Hepatocyte (in vitro differentiated cells): Measurements from ENCODE around the gene WWTR1. TPM values are rescaled to one million over a fixed set of nuclear protein-coding genes. Genes with fewer than 3 reads are reported as not detected.

Experiments used
- DNase-seq: peaks from one replicate; pipeline ENCODE4 v3.0.0-alpha.2; 2016; ENCODE audit warnings: low spot score
- H2AFZ ChIP-seq: fragments of 200-600 bp; sonication (generic); 2 replicates; pipeline ENCODE4 v1.6.0; 2016; ENCODE audit warnings: antibody characterized with exemption, mild to moderate bottlenecking
- H3K27ac ChIP-seq: fragments of 200-600 bp; sonication (generic); 2 replicates; pipeline ENCODE4 v1.5.1; 2016; ENCODE audit warnings: mild to moderate bottlenecking
- H3K27me3 ChIP-seq: fragments of 200-600 bp; sonication (generic); 2 replicates; pipeline ENCODE4 v1.6.1; 2016
- H3K36me3 ChIP-seq: fragments of 200-600 bp; sonication (generic); replicated peaks from 2 replicates; pipeline ENCODE4 v1.5.1; 2016; ENCODE audit warnings: low read depth; ENCODE audit not compliant: insufficient read depth
- H3K4me1 ChIP-seq: fragments of 200-600 bp; sonication (generic); 2 replicates; pipeline ENCODE4 v1.5.1; 2016; ENCODE audit warnings: mild to moderate bottlenecking, moderate library complexity; ENCODE audit not compliant: insufficient read depth
- H3K4me2 ChIP-seq: fragments of 200-600 bp; sonication (generic); 2 replicates; pipeline ENCODE4 v1.6.0; 2016
- H3K4me3 ChIP-seq: fragments of 200-600 bp; sonication (generic); 2 replicates; pipeline ENCODE4 v1.5.1; 2016; ENCODE audit warnings: mild to moderate bottlenecking
- H3K79me2 ChIP-seq: fragments of 200-600 bp; sonication (generic); 2 replicates; pipeline ENCODE4 v1.6.0; 2017; ENCODE audit warnings: mild to moderate bottlenecking
- H3K9me2 ChIP-seq: fragments of 200-600 bp; sonication (generic); replicated peaks from 2 replicates; pipeline ENCODE4 v1.6.0; 2017; ENCODE audit warnings: mild to moderate bottlenecking; ENCODE audit not compliant: insufficient read depth
- H3K9me3 ChIP-seq: fragments of 200-600 bp; sonication (generic); 2 replicates; pipeline ENCODE4 v1.5.1; 2016; ENCODE audit warnings: low read depth, mild to moderate bottlenecking
- H4K20me1 ChIP-seq: fragments of 200-600 bp; sonication (generic); 2 replicates; pipeline ENCODE4 v1.6.0; 2016; ENCODE audit warnings: mild to moderate bottlenecking; ENCODE audit not compliant: insufficient read depth, poor library complexity, severe bottlenecking
- CTCF ChIP-seq: fragments of 200-600 bp; sonication (generic); IDR thresholded peaks from 2 replicates; pipeline ENCODE4 v1.5.1; 2016; ENCODE audit warnings: antibody characterized with exemption, mild to moderate bottlenecking; ENCODE audit not compliant: poor library complexity
- EZH2 ChIP-seq: fragments of 200-600 bp; sonication (generic); IDR thresholded peaks from 2 replicates; pipeline ENCODE4 v1.6.1; 2016; ENCODE audit warnings: antibody characterized with exemption, mild to moderate bottlenecking, borderline replicate concordance
- EZH2phosphoT487 ChIP-seq: fragments of 200-600 bp; sonication (generic); IDR thresholded peaks from one replicate; pipeline ENCODE4 v1.6.1; 2018; ENCODE audit warnings: antibody characterized with exemption, mild to moderate bottlenecking, low read depth, moderate library complexity; ENCODE audit not compliant: unreplicated experiment, severe bottlenecking
- WGBS: methylation state at CpG from one replicate; pipeline ENCODE4 v1.1.6; 2016; ENCODE audit warnings: low lambda C conversion rate; ENCODE audit errors: missing lambda C conversion rate; 5-methylcytosine and 5-hydroxymethylcytosine counted together
- polyA plus RNA-seq: library from polyadenylated mRNA; unstranded; fragments of >200 nt; fragmentation: Nextera tagmentation; extraction: Ambion mirVana; gene quantifications from 2 replicates; pipeline ENCODE4 v1.2.1, GENCODE V29; 2016
- total RNA-seq: library from RNA; depleted of rRNA; stranded (reverse); fragments of >200 nt; gene quantifications from 2 replicates; pipeline ENCODE4 v1.2.3, GENCODE V29; 2014

WWTR1 gene
- total and polyA plus RNA-seq, 2 experiments from 2014 or later: 40.5 to 54.7 TPM

- WGBS: 68% methylated on average over 6 of the region's 6 CpGs
- Histone ChIP-seq H3K4me2 (no peak overlapping the region), H3K36me3 (no peaks in the 10 kb centered on the region), H3K27me3 (no peaks in the 10 kb centered on the region), H4K20me1 (peaks cover 13% of the 10 kb centered on the region), H2AFZ (no peak overlapping the region), H3K79me2 (peaks cover 98% of the 10 kb centered on the region), H3K9me2 (no peaks in the 10 kb centered on the region), H3K27ac (peak overlapping the region; percentile 10), H3K4me1 (peaks cover 10% of the 10 kb centered on the region), H3K9me3 (no peaks in the 10 kb centered on the region), H3K4me3 (no peak overlapping the region)
- TF ChIP-seq EZH2 (no peak), EZH2phosphoT487 (no peak), CTCF (no peak)
- no peak for DNase-seq
Observed at GRCh38 chr3:149615731-149616221, 42.0 kb downstream of the WWTR1 start.

- Histone ChIP-seq H3K27ac (no peak overlapping the region), H4K20me1 (peaks cover 13% of the 10 kb centered on the region), H3K4me3 (no peak overlapping the region), H3K27me3 (no peaks in the 10 kb centered on the region), H3K36me3 (no peaks in the 10 kb centered on the region), H3K79me2 (peaks cover 82% of the 10 kb centered on the region), H3K4me1 (peaks cover 22% of the 10 kb centered on the region), H3K9me2 (no peaks in the 10 kb centered on the region), H3K4me2 (no peak overlapping the region), H2AFZ (no peak overlapping the region), H3K9me3 (no peaks in the 10 kb centered on the region)
- 95% methylated on average over 2 of the region's 2 CpGs for WGBS
- TF ChIP-seq EZH2phosphoT487 (no peak), EZH2 (no peak), CTCF (no peak)
- no peak for DNase-seq
Observed at GRCh38 chr3:149613988-149614387, 43.8 kb downstream of the WWTR1 start.

GRCh38 chr3:149612456-149612855, 45.4 kb downstream of the WWTR1 start:
- TF ChIP-seq EZH2phosphoT487 (no peak), CTCF (no peak), EZH2 (no peak)
- Histone ChIP-seq H3K36me3 (no peaks in the 10 kb centered on the region), H4K20me1 (peaks cover 6% of the 10 kb centered on the region), H3K9me2 (no peaks in the 10 kb centered on the region), H3K4me3 (no peak overlapping the region), H3K27me3 (no peaks in the 10 kb centered on the region), H2AFZ (no peak overlapping the region), H3K4me1 (peaks cover 26% of the 10 kb centered on the region), H3K27ac (no peak overlapping the region), H3K79me2 (peaks cover 78% of the 10 kb centered on the region), H3K4me2 (no peak overlapping the region), H3K9me3 (no peaks in the 10 kb centered on the region)
- WGBS: 91% methylated on average over 4 of the region's 4 CpGs
- no peak for DNase-seq

GRCh38 chr3:149611149-149611548, 46.7 kb downstream of the WWTR1 start:
- Histone ChIP-seq H3K36me3 (no peaks in the 10 kb centered on the region), H3K27me3 (no peaks in the 10 kb centered on the region), H3K4me3 (no peak overlapping the region), H3K79me2 (peaks cover 78% of the 10 kb centered on the region), H2AFZ (no peak overlapping the region), H3K4me1 (peaks cover 34% of the 10 kb centered on the region), H3K27ac (peak overlapping the region; percentile 84), H4K20me1 (peaks cover 3% of the 10 kb centered on the region), H3K9me3 (no peaks in the 10 kb centered on the region), H3K9me2 (no peaks in the 10 kb centered on the region), H3K4me2 (no peak overlapping the region)
- no peak for DNase-seq
- TF ChIP-seq EZH2: no peak
- no peak for TF ChIP-seq CTCF
- TF ChIP-seq EZH2phosphoT487: no peak
- WGBS: 100% methylated on average over 2 of the region's 2 CpGs
